Neural crest cell (in vitro differentiated cells): Measurements from ENCODE around the gene CDH13. TPM values are rescaled to one million over a fixed set of nuclear protein-coding genes. Genes with fewer than 3 reads are reported as not detected.

ENCODE experiments used
- DNase-seq: peaks from one replicate; pipeline ENCODE4 v3.0.0; 2021; ENCODE audit warnings: low read depth, mixed read lengths, low spot score
- H3K27ac Mint-ChIP-seq: one replicate; pipeline ENCODE4 v1.8.0; 2021; ENCODE audit warnings: mild to moderate bottlenecking, mixed read lengths; ENCODE audit not compliant: unreplicated experiment
- H3K27me3 Mint-ChIP-seq: 2 replicates; pipeline ENCODE4 v1.8.0; 2021; ENCODE audit warnings: low read depth, mild to moderate bottlenecking, mixed read lengths
- H3K36me3 Mint-ChIP-seq: 2 replicates; pipeline ENCODE4 v1.8.0; 2021; ENCODE audit warnings: low read depth, mild to moderate bottlenecking, mixed read lengths
- H3K4me1 Mint-ChIP-seq: 2 replicates; pipeline ENCODE4 v1.8.0; 2021; ENCODE audit warnings: mixed read lengths
- H3K4me3 Mint-ChIP-seq: one replicate; pipeline ENCODE4 v1.8.0; 2021; ENCODE audit warnings: mild to moderate bottlenecking, mixed read lengths
- H3K9me3 Mint-ChIP-seq: 2 replicates; pipeline ENCODE4 v1.8.0; 2021; ENCODE audit warnings: mixed read lengths
- total RNA-seq: library from RNA; stranded (reverse); gene quantifications from 2 replicates; pipeline ENCODE4 v1.2.1, GENCODE V29; 2021
- TF ChIP-seq, protein P1 (sequence below): fragments of 200-600 bp; sonication (generic); conservative IDR thresholded peaks from 2 replicates; pipeline ENCODE4 v1.5.0; 2021; ENCODE audit warnings: antibody characterized with exemption, mild to moderate bottlenecking

CDH13 gene
- total RNA-seq, 1 donor from 2014 or later = 1.1 TPM

DNA sequence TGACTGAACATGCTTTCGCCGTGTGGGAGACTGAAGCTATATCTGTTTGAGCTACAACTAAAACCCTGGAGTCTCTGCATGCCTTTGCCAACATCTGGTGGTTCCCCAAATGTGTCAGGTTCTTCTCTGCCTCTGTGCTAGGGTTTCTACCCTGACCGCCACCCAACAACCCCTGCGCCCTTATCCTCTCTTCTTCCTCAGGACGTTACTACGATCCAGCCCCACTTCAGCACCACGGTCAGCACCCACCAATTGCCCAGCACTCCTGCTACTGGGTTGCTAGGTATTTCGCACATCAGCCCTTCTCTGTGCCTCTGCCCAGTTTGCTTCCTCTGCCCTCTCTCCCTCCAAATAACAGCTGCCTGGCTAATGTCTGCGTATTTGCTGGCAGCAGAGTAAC, 1074.7 kb downstream of the CDH13 start:
- H3K36me3 Mint-ChIP-seq = no peaks in the 10 kb centered on the region
- peak; percentile 72 for DNase-seq
- TF ChIP-seq, protein P1, sequence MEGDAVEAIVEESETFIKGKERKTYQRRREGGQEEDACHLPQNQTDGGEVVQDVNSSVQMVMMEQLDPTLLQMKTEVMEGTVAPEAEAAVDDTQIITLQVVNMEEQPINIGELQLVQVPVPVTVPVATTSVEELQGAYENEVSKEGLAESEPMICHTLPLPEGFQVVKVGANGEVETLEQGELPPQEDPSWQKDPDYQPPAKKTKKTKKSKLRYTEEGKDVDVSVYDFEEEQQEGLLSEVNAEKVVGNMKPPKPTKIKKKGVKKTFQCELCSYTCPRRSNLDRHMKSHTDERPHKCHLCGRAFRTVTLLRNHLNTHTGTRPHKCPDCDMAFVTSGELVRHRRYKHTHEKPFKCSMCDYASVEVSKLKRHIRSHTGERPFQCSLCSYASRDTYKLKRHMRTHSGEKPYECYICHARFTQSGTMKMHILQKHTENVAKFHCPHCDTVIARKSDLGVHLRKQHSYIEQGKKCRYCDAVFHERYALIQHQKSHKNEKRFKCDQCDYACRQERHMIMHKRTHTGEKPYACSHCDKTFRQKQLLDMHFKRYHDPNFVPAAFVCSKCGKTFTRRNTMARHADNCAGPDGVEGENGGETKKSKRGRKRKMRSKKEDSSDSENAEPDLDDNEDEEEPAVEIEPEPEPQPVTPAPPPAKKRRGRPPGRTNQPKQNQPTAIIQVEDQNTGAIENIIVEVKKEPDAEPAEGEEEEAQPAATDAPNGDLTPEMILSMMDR = no peak
- no peaks in the 10 kb centered on the region for H3K4me1 Mint-ChIP-seq
- peaks cover 52% of the 10 kb centered on the region for H3K27me3 Mint-ChIP-seq
- H3K9me3 Mint-ChIP-seq = no peaks in the 10 kb centered on the region
- H3K4me3 Mint-ChIP-seq = no peak overlapping the region
- H3K27ac Mint-ChIP-seq = no peak overlapping the region

DNA sequence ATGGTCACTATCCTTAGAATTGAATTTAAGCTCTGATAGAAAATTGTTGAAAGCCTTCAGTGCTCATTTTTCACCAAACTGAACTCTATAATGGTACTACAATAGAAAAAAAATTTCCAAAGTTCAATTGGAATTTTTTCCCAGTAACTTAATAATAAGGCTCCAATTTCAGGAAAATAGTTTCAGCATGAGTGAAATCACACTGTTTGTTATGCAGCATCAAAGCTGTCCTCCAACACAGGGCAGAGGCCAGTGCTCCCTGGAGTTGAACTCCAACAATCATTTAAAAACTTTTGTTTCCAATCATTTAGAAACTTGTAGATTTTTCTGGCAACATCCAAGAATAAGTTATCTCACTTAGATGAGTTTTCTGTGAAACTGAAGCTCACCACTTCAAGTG, 1077.9 kb downstream of the CDH13 start:
- peaks cover 56% of the 10 kb centered on the region for H3K27me3 Mint-ChIP-seq
- no peaks in the 10 kb centered on the region for H3K9me3 Mint-ChIP-seq
- H3K4me3 Mint-ChIP-seq = no peak overlapping the region
- no peaks in the 10 kb centered on the region for H3K4me1 Mint-ChIP-seq
- no peak overlapping the region for H3K27ac Mint-ChIP-seq
- no peak for DNase-seq
- H3K36me3 Mint-ChIP-seq = no peaks in the 10 kb centered on the region
- TF ChIP-seq, protein P1 = no peak

DNA sequence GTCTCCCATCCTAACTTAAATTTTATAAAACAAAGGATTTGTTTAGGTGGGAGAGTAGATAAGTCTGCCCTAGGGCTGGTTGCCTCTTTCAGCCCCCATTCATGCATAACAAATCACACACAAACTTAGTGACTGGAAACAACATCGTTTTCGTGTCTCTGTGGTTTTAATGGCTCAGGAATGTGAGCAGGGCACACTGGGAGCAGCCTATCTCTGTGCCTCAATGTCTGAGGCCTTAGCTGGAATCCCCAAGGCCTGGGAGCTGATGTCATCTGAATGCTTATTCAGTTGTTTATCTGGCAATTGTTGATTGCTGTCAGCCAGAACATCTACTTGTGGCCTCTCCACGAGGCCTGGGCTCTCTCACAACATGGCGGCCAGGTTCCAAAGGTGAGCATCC, 1079.1 kb downstream of the CDH13 start:
- Mint-ChIP-seq H3K4me1 (no peaks in the 10 kb centered on the region), H3K4me3 (no peak overlapping the region), H3K36me3 (no peaks in the 10 kb centered on the region), H3K9me3 (no peaks in the 10 kb centered on the region), H3K27ac (no peak overlapping the region), H3K27me3 (peaks cover 48% of the 10 kb centered on the region)
- no peak for DNase-seq
- TF ChIP-seq, protein P1 = no peak

DNA sequence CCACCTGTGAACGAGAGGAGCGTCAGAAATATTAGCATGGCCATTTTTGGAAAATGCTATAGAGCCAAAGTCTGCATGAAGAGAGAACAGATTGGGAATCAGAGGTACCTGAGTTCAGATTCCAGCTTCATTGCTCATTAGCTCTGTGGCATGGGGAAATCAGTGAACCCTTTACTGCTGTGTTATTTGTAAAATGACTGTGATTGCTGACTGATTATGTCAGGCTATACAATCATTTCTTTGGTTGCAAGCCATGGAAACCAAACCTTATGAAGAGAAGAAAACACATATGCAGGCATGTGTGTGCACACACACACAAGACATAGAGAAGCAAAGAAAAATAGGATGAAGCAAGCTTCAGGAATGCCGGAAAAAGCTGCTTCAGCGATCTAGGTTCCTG, 1079.6 kb downstream of the CDH13 start:
- no peaks in the 10 kb centered on the region for H3K36me3 Mint-ChIP-seq
- no peak overlapping the region for H3K27ac Mint-ChIP-seq
- no peak for DNase-seq
- no peak overlapping the region for H3K4me3 Mint-ChIP-seq
- TF ChIP-seq, protein P1 = no peak
- no peaks in the 10 kb centered on the region for H3K9me3 Mint-ChIP-seq
- peaks cover 48% of the 10 kb centered on the region for H3K27me3 Mint-ChIP-seq
- H3K4me1 Mint-ChIP-seq = no peaks in the 10 kb centered on the region

DNA sequence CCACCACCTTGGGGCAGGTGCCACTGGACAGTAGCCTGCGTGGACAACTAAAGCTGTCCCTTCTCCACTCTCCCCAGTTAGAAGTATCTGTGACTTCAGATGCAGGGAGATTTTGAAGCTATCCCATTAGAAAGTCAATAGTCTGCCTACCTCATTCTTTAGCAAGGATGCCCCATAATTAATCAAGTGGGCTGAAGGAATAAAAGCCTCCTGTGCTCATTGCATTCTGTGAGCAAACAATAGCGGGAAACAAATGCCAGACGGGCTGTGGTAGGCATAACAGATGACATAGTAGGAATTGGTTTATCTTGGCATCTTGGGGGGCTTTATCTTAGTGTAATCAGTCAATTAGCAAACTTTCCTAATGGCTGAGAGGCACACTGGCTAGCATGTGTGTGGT, 1084.3 kb downstream of the CDH13 start:
- TF ChIP-seq, protein P1 = no peak
- no peaks in the 10 kb centered on the region for H3K4me1 Mint-ChIP-seq
- H3K27ac Mint-ChIP-seq = no peak overlapping the region
- DNase-seq = no peak
- no peaks in the 10 kb centered on the region for H3K36me3 Mint-ChIP-seq
- no peak overlapping the region for H3K4me3 Mint-ChIP-seq
- peaks cover 27% of the 10 kb centered on the region for H3K27me3 Mint-ChIP-seq
- H3K9me3 Mint-ChIP-seq = no peaks in the 10 kb centered on the region

DNA sequence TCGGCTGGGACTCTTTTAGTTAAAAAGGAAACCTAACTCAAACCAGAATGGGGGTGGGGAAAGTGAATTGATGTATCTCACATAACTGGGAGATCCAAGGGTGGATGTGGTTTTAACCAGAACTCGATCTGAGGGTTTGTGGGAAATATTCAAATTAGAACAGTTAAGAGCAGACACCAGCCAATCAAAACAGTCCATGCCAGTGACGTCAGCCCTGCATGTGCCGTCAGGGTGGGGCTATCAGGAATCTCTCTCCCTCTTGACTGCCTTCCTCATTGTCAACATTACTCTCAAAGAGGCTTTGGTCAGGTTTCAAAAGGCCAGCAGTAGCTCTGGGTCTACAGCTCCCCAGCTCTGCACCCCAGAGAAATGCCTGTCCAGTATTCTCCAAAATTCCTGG, 1086.8 kb downstream of the CDH13 start:
- Mint-ChIP-seq H3K4me1 (peaks cover 15% of the 10 kb centered on the region), H3K27me3 (peaks cover 19% of the 10 kb centered on the region), H3K4me3 (no peak overlapping the region), H3K36me3 (no peaks in the 10 kb centered on the region), H3K9me3 (peaks cover 4% of the 10 kb centered on the region), H3K27ac (no peak overlapping the region)
- TF ChIP-seq, protein P1 = no peak
- no peak for DNase-seq
